ENCODE measurements around the gene WARS2.

DNA sequence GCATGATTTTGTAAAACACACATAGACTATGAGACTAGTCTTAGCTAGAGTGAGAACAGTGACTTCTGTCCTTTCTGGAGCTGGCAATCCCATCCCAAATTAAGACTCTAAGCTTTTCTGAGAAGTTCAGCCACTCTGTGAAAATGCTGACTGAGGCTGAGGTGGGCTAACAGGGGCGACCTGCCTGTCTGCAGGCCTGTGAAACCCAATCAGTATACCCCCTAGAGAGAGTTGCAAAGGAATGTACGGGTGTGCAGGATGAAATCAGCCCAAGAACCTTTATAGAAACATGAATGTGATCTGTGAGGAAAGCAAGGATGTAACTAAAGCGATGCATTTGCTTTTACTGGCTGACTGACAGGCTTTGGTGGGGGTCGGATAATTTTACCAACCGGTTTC, 136.3 kb downstream of the WARS2 start:
- no peak for TF ChIP-seq CTCF (IDR thresholded peaks at IDR 0.05)
- TF ChIP-seq POLR2A (IDR thresholded peaks at IDR 0.05) = no peak

Measured in adrenal gland (tissue), 5 donors.